Measurements from ENCODE around the gene BEGAIN.

Gene BEGAIN

GRCh38 chr14:100546051-100546443 lies 41.2 kb downstream of the BEGAIN start:
- no peak for TF ChIP-seq MAX (IDR thresholded peaks at IDR 0.05; ENCODE audit: low read depth, low read length)
- no peak for TF ChIP-seq POLR2A (IDR thresholded peaks at IDR 0.05; ENCODE audit: extremely low read depth, insufficient read length)
- TF ChIP-seq CTCF (IDR thresholded peaks at IDR 0.05; ENCODE audit: low read depth, low read length) = no peak
- no peak for TF ChIP-seq MYC (IDR thresholded peaks at IDR 0.05; ENCODE audit: low read depth, low read length)
- no peak overlapping the region for H3K4me3 ChIP-seq (ENCODE audit: low read depth, low read length)
- peak; percentile 59 for DNase-seq (ENCODE audit: low read depth)

- no peak for DNase-seq (ENCODE audit: low read depth)
- H3K4me3 ChIP-seq (ENCODE audit: low read depth, low read length) = no peak overlapping the region
- TF ChIP-seq CTCF (IDR thresholded peaks at IDR 0.05; ENCODE audit: low read depth, low read length) = no peak
- TF ChIP-seq MYC (IDR thresholded peaks at IDR 0.05; ENCODE audit: low read depth, low read length) = no peak
- no peak for TF ChIP-seq POLR2A (IDR thresholded peaks at IDR 0.05; ENCODE audit: extremely low read depth, insufficient read length)
- TF ChIP-seq MAX (IDR thresholded peaks at IDR 0.05; ENCODE audit: low read depth, low read length) = no peak
Observed at GRCh38 chr14:100545359-100545758, 41.9 kb downstream of the BEGAIN start.

- H3K4me3 ChIP-seq (ENCODE audit: low read depth, low read length) = no peak overlapping the region
- TF ChIP-seq MAX (IDR thresholded peaks at IDR 0.05; ENCODE audit: low read depth, low read length) (no peak), CTCF (IDR thresholded peaks at IDR 0.05; ENCODE audit: low read depth, low read length) (no peak), MYC (IDR thresholded peaks at IDR 0.05; ENCODE audit: low read depth, low read length) (no peak), POLR2A (IDR thresholded peaks at IDR 0.05; ENCODE audit: extremely low read depth, insufficient read length) (no peak)
- no peak for DNase-seq (ENCODE audit: low read depth)
Observed at GRCh38 chr14:100544506-100545141, 42.6 kb downstream of the BEGAIN start.

- TF ChIP-seq MAX (IDR thresholded peaks at IDR 0.05; ENCODE audit: low read depth, low read length) = no peak
- TF ChIP-seq POLR2A (IDR thresholded peaks at IDR 0.05; ENCODE audit: extremely low read depth, insufficient read length) = no peak
- no peak for TF ChIP-seq CTCF (IDR thresholded peaks at IDR 0.05; ENCODE audit: low read depth, low read length)
- TF ChIP-seq MYC (IDR thresholded peaks at IDR 0.05; ENCODE audit: low read depth, low read length) = no peak
Observed at GRCh38 chr14:100543471-100544455, 43.5 kb downstream of the BEGAIN start.

GRCh38 chr14:100542619-100543205 lies 44.5 kb downstream of the BEGAIN start:
- no peak overlapping the region for H3K4me3 ChIP-seq (ENCODE audit: low read depth, low read length)
- no peak for DNase-seq (ENCODE audit: low read depth)
- TF ChIP-seq POLR2A (IDR thresholded peaks at IDR 0.05; ENCODE audit: extremely low read depth, insufficient read length) = no peak
- no peak for TF ChIP-seq MAX (IDR thresholded peaks at IDR 0.05; ENCODE audit: low read depth, low read length)
- no peak for TF ChIP-seq MYC (IDR thresholded peaks at IDR 0.05; ENCODE audit: low read depth, low read length)
- TF ChIP-seq CTCF (IDR thresholded peaks at IDR 0.05; ENCODE audit: low read depth, low read length) = no peak

More at GRCh38 chr14:100543471-100544455, 43.5 kb downstream of the BEGAIN start:
- no peak overlapping the region for H3K4me3 ChIP-seq (ENCODE audit: low read depth, low read length)
- DNase-seq (ENCODE audit: low read depth) = peak; percentile 33

Data from NB4 (cell line).